ENCODE results near the gene ZSCAN5A.
"Not testable (repeated sequence)": the region's sequence is repeated elsewhere in the genome, so short reads cannot be mapped to it uniquely, and the experiment has no call there.

ZSCAN5A gene

DNA sequence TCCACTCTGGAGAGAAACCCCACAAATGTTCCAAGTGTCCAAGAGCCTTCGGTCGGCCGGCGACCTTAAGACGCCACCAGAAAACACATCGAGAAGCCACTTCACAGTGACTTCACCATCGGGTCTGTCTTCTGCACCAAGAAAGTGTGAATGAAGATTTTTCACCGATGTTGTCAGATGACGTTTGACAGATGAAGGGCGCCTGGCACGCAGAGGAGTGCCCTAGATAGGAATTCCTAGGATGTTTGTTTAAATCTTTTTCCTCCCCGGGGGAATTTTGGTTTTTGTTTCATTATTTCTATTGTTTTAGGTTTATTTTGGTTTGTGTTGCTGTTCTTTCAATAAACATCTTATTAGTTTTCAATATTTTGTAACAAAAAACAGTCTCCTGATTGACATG, 105.5 kb downstream of the ZSCAN5A start:
- H3K27ac ChIP-seq (ENCODE audit: low read depth, low read length, severe bottlenecking), result no peak overlapping the region
- 94 to 96% methylated on average over 6 to 11 of the region's 12 CpGs for WGBS, 2 experiments (ENCODE audit: insufficient coverage in 2 of 2)
- no peaks in the 10 kb centered on the region for H3K4me1 ChIP-seq (ENCODE audit: control insufficient read depth, insufficient read depth, low read length, poor library complexity, severe bottlenecking)
- H3K36me3 ChIP-seq (ENCODE audit: control insufficient read depth, insufficient read depth, low read length), result no peaks in the 10 kb centered on the region
- no peaks in the 10 kb centered on the region for H3K9me3 ChIP-seq (ENCODE audit: control insufficient read depth, low read length)
- H3K4me3 ChIP-seq (ENCODE audit: extremely low read depth, insufficient read depth, low read length, poor library complexity, severe bottlenecking), result no peak overlapping the region

GRCh38 chr19:56207581-56207980, 107.1 kb downstream of the ZSCAN5A start:
- WGBS, 2 experiments (ENCODE audit: insufficient coverage in 2 of 2), result 91% methylated on average over 2 of the region's 5 CpGs; no CpG with 5 or more reads in 1 of the 2 experiments
- H3K36me3 ChIP-seq (ENCODE audit: control insufficient read depth, insufficient read depth, low read length); H3K4me1 ChIP-seq (ENCODE audit: control insufficient read depth, insufficient read depth, low read length, poor library complexity, severe bottlenecking); H3K9me3 ChIP-seq (ENCODE audit: control insufficient read depth, low read length); H3K4me3 ChIP-seq (ENCODE audit: extremely low read depth, insufficient read depth, low read length, poor library complexity, severe bottlenecking); H3K27ac ChIP-seq (ENCODE audit: low read depth, low read length, severe bottlenecking): not testable (repeated sequence)

DNA sequence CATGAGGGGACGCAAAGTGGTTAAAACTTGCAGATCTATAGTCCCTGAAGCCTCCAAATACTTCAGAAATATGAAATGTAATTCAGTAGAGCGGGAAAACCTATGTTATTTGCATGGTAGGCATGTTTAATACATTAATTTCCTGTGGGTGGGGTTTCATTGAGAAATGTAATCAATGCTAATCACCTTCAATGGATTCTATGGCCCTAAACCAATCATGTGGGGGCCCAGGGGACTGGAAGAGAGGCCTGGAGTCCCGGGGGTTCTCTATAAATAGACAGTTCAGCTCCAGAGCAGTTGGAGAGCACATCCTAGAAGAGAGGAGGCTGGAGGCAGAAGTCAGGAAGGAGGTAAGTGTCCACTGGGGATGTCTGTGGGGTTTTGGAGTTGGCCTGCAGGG, 112.7 kb downstream of the ZSCAN5A start, which contains the start of gene ZSCAN5C:
ZSCAN5C (plus strand) TSS at position 301 of the 400 bp plus-strand sequence. CDS start 3,641 bp downstream, outside the sequence.
- 55 to 78% methylated on average over 2 to 3 of the region's 3 CpGs for WGBS, 2 experiments (ENCODE audit: insufficient coverage in 2 of 2)
- Histone ChIP-seq H3K4me3 (ENCODE audit: extremely low read depth, insufficient read depth, low read length, poor library complexity, severe bottlenecking) (no peak within 1 kb of the TSS), H3K27ac (ENCODE audit: low read depth, low read length, severe bottlenecking) (no peak within 1 kb of the TSS), H3K4me1 (ENCODE audit: control insufficient read depth, insufficient read depth, low read length, poor library complexity, severe bottlenecking) (no peaks in the 10 kb centered on the region), H3K9me3 (ENCODE audit: control insufficient read depth, low read length) (no peaks in the 10 kb centered on the region), H3K36me3 (ENCODE audit: control insufficient read depth, insufficient read depth, low read length) (no peaks in the 10 kb centered on the region)

- H3K27ac ChIP-seq (ENCODE audit: low read depth, low read length, severe bottlenecking), result no peak overlapping the region
- 54 to 56% methylated on average over 3 to 4 of the region's 7 CpGs for WGBS, 2 experiments (ENCODE audit: insufficient coverage in 2 of 2)
- H3K4me1 ChIP-seq (ENCODE audit: control insufficient read depth, insufficient read depth, low read length, poor library complexity, severe bottlenecking), result no peaks in the 10 kb centered on the region
- no peaks in the 10 kb centered on the region for H3K36me3 ChIP-seq (ENCODE audit: control insufficient read depth, insufficient read depth, low read length)
- H3K4me3 ChIP-seq (ENCODE audit: extremely low read depth, insufficient read depth, low read length, poor library complexity, severe bottlenecking), result no peak overlapping the region
- no peaks in the 10 kb centered on the region for H3K9me3 ChIP-seq (ENCODE audit: control insufficient read depth, low read length)
These were observed 115.0 kb downstream of the ZSCAN5A start for GRCh38 chr19:56199687-56200086.

GRCh38 chr19:56197646-56198045, 117.0 kb downstream of the ZSCAN5A start, which contains the start of gene ZSCAN5B:
TSS of gene ZSCAN5B (minus strand) at chr19:56197783. CDS start at chr19:56193052, 4,731 bp downstream.
- not testable (repeated sequence) for H3K9me3 ChIP-seq (ENCODE audit: control insufficient read depth, low read length); H3K4me3 ChIP-seq (ENCODE audit: extremely low read depth, insufficient read depth, low read length, poor library complexity, severe bottlenecking)
- WGBS, 2 experiments (ENCODE audit: insufficient coverage in 2 of 2), result 76 to 95% methylated on average over 19 to 20 of the region's 23 CpGs

DNA sequence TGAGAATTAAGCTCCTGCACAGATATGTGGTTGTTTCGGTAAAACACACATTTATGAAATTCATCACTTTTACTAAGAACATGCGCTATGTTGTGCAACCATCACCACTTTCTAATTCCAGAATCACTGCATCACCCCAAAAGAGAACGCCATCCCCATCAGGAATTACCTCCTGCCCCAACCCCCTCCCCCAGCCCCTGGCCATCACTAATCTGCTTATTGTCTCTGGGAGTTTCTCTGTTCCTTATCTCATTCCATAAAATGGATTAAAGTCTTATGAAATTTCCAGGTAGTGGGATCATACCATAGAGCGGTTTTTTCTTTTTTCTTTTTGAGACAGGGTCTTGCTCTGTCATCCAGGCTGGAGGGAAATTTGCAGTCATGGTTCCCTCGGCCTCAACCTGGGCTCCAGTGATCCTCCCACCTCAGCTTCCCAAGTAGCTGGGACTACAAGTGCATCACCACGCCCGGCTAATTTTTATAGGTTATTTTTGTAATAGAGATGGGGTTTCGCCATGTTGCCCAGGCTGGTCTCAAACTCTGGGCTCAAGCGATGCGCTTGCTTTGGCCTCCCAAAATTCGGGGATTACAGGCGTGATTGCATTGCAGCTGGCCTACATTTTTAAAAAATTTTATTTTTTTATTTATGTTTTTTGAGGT, 120.5 kb downstream of the ZSCAN5A start:
- Histone ChIP-seq H3K4me1 (ENCODE audit: control insufficient read depth, insufficient read depth, low read length, poor library complexity, severe bottlenecking) (no peaks in the 10 kb centered on the region), H3K9me3 (ENCODE audit: control insufficient read depth, low read length) (no peaks in the 10 kb centered on the region), H3K27ac (ENCODE audit: low read depth, low read length, severe bottlenecking) (no peak overlapping the region), H3K36me3 (ENCODE audit: control insufficient read depth, insufficient read depth, low read length) (no peaks in the 10 kb centered on the region), H3K4me3 (ENCODE audit: extremely low read depth, insufficient read depth, low read length, poor library complexity, severe bottlenecking) (no peak overlapping the region)
- 82 to 83% methylated on average over 7 of the region's 12 CpGs for WGBS, 2 experiments (ENCODE audit: insufficient coverage in 2 of 2)

More at GRCh38 chr19:56197646-56198045, 117.0 kb downstream of the ZSCAN5A start, which contains the start of gene ZSCAN5B:
- not testable (repeated sequence) for H3K4me1 ChIP-seq (ENCODE audit: control insufficient read depth, insufficient read depth, low read length, poor library complexity, severe bottlenecking); H3K27ac ChIP-seq (ENCODE audit: low read depth, low read length, severe bottlenecking); H3K36me3 ChIP-seq (ENCODE audit: control insufficient read depth, insufficient read depth, low read length)

DNA sequence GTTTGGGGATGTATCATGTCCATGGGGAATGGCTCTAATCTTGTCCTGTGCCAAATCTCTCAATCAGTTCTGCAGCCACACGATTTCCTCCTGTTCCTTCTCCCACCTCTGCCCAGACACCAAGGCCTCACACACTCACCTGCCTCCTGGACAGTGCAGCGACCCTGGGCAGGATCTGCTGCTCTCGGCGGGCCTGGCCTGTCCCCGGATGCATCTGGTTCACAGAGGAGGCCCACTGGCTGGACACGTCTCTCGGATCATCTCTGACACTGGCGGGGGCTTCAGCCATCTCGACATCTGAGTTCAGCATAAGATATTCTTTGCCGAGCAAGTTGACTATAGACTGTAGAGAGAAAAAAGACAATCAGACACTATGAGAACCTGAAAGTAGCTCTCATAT, 122.9 kb downstream of the ZSCAN5A start:
- H3K4me1 ChIP-seq (ENCODE audit: control insufficient read depth, insufficient read depth, low read length, poor library complexity, severe bottlenecking), result no peaks in the 10 kb centered on the region
- WGBS, 2 experiments (ENCODE audit: insufficient coverage in 2 of 2), result 82 to 95% methylated on average over 9 to 10 of the region's 10 CpGs
- H3K36me3 ChIP-seq (ENCODE audit: control insufficient read depth, insufficient read depth, low read length), result no peaks in the 10 kb centered on the region
- no peak overlapping the region for H3K27ac ChIP-seq (ENCODE audit: low read depth, low read length, severe bottlenecking)
- H3K4me3 ChIP-seq (ENCODE audit: extremely low read depth, insufficient read depth, low read length, poor library complexity, severe bottlenecking), result no peak overlapping the region
- H3K9me3 ChIP-seq (ENCODE audit: control insufficient read depth, low read length), result no peaks in the 10 kb centered on the region

DNA sequence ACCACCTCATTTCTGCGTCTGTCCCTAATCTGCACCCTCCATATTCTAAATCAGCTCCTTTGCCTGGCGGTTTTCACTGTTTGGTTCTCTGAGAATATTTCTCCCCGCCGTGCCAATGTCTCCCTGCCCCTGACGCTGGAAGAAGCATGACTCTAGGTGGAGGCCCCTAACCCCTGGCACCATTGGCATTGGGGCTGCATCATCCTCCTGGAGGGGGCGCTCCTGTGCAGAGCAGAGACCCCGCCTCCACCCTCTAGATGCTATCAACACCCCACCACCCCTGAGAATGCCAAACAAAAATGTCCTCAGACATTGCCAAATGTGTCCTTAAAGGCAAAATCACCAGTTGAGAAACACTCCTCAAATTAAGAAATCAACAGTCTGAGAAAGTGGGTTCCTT, 123.5 kb downstream of the ZSCAN5A start:
- WGBS, 2 experiments (ENCODE audit: insufficient coverage in 2 of 2), result 76 to 90% methylated on average over 4 to 7 of the region's 7 CpGs
- H3K4me3 ChIP-seq (ENCODE audit: extremely low read depth, insufficient read depth, low read length, poor library complexity, severe bottlenecking), result no peak overlapping the region
- no peak overlapping the region for H3K27ac ChIP-seq (ENCODE audit: low read depth, low read length, severe bottlenecking)
- H3K36me3 ChIP-seq (ENCODE audit: control insufficient read depth, insufficient read depth, low read length), result no peaks in the 10 kb centered on the region
- H3K9me3 ChIP-seq (ENCODE audit: control insufficient read depth, low read length), result no peaks in the 10 kb centered on the region
- H3K4me1 ChIP-seq (ENCODE audit: control insufficient read depth, insufficient read depth, low read length, poor library complexity, severe bottlenecking), result no peaks in the 10 kb centered on the region

DNA sequence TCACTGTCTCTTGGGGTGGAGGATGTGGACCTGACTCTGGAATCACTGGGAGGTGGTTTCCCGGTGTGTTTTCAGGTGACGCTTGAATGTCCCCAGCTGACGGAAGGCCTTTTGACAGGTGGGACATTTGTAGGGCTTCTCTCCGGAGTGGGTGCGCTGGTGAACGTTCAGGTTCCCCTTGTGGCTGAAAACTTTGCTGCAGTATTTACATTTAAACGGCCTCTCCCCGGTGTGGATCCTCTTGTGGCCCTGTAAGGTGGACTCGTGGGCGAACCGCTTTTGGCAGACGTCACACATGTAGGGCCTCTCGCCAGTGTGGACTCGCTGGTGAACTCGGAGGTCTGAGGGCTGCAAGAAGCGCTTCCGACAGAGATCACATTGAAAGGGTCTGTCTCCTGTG, 124.9 kb downstream of the ZSCAN5A start:
- Histone ChIP-seq H3K27ac (ENCODE audit: low read depth, low read length, severe bottlenecking) (no peak overlapping the region), H3K9me3 (ENCODE audit: control insufficient read depth, low read length) (no peaks in the 10 kb centered on the region), H3K36me3 (ENCODE audit: control insufficient read depth, insufficient read depth, low read length) (no peaks in the 10 kb centered on the region), H3K4me1 (ENCODE audit: control insufficient read depth, insufficient read depth, low read length, poor library complexity, severe bottlenecking) (no peaks in the 10 kb centered on the region), H3K4me3 (ENCODE audit: extremely low read depth, insufficient read depth, low read length, poor library complexity, severe bottlenecking) (no peak overlapping the region)
- WGBS, 2 experiments (ENCODE audit: insufficient coverage in 2 of 2), result 77 to 83% methylated on average over 15 to 17 of the region's 17 CpGs

- no peak overlapping the region for H3K4me3 ChIP-seq (ENCODE audit: extremely low read depth, insufficient read depth, low read length, poor library complexity, severe bottlenecking)
- 71 to 78% methylated on average over 5 to 11 of the region's 11 CpGs for WGBS, 2 experiments (ENCODE audit: insufficient coverage in 2 of 2)
- H3K36me3 ChIP-seq (ENCODE audit: control insufficient read depth, insufficient read depth, low read length), result no peaks in the 10 kb centered on the region
- no peaks in the 10 kb centered on the region for H3K9me3 ChIP-seq (ENCODE audit: control insufficient read depth, low read length)
- no peaks in the 10 kb centered on the region for H3K4me1 ChIP-seq (ENCODE audit: control insufficient read depth, insufficient read depth, low read length, poor library complexity, severe bottlenecking)
- no peak overlapping the region for H3K27ac ChIP-seq (ENCODE audit: low read depth, low read length, severe bottlenecking)
These were observed 136.9 kb downstream of the ZSCAN5A start for GRCh38 chr19:56177564-56178243.

GRCh38 chr19:56176881-56177280, 137.8 kb downstream of the ZSCAN5A start:
- Histone ChIP-seq H3K36me3 (ENCODE audit: control insufficient read depth, insufficient read depth, low read length) (no peaks in the 10 kb centered on the region), H3K9me3 (ENCODE audit: control insufficient read depth, low read length) (no peaks in the 10 kb centered on the region), H3K4me1 (ENCODE audit: control insufficient read depth, insufficient read depth, low read length, poor library complexity, severe bottlenecking) (no peaks in the 10 kb centered on the region), H3K4me3 (ENCODE audit: extremely low read depth, insufficient read depth, low read length, poor library complexity, severe bottlenecking) (no peak overlapping the region), H3K27ac (ENCODE audit: low read depth, low read length, severe bottlenecking) (no peak overlapping the region)
- 90 to 95% methylated on average over 11 to 15 of the region's 18 CpGs for WGBS, 2 experiments (ENCODE audit: insufficient coverage in 2 of 2)
